GM23338 (cell line): ENCODE measurements around the gene LEMD1. TPM values are rescaled to one million over a fixed set of nuclear protein-coding genes. Genes with fewer than 3 reads are reported as not detected.
"Not testable (repeated sequence)": the region's sequence is repeated elsewhere in the genome, so short reads cannot be mapped to it uniquely, and the experiment has no call there.

ENCODE experiments used
- ATAC-seq: fragments of 200-7000 bp; cut with Tn5 transposase; 3 replicates; pipeline ENCODE4 v1.9.1; 2020
- DNase-seq: peaks from one replicate; pipeline ENCODE4 v3.0.0-alpha.2; 2015; ENCODE audit warnings: low spot score
- H2AFZ ChIP-seq: fragments of 200-600 bp; sonication (generic); 2 replicates; pipeline ENCODE4 v1.8.0; 2016; ENCODE audit warnings: antibody characterized with exemption, mild to moderate bottlenecking, moderate library complexity
- H3F3A ChIP-seq: fragments of 200-600 bp; sonication (generic); replicated peaks from 2 replicates; pipeline ENCODE4 v1.8.0; 2017; ENCODE audit warnings: antibody characterized with exemption, mixed run types, low read depth
- H3K27ac ChIP-seq: fragments of 200-600 bp; sonication (generic); 2 replicates; pipeline ENCODE4 v1.6.1; 2016; ENCODE audit warnings: low read depth
- H3K27me3 ChIP-seq: fragments of 200-600 bp; sonication (generic); 2 replicates; pipeline ENCODE4 v1.8.0; 2016; ENCODE audit warnings: mild to moderate bottlenecking, mixed run types, moderate library complexity; ENCODE audit not compliant: insufficient read depth
- H3K36me3 ChIP-seq: fragments of 200-600 bp; sonication (generic); 2 replicates; pipeline ENCODE4 v1.8.0; 2016; ENCODE audit warnings: mild to moderate bottlenecking; ENCODE audit not compliant: insufficient read depth
- H3K4me1 ChIP-seq: fragments of 200-600 bp; sonication (generic); 2 replicates; pipeline ENCODE4 v1.8.0; 2016; ENCODE audit warnings: mild to moderate bottlenecking, moderate library complexity; ENCODE audit not compliant: insufficient read depth
- H3K4me2 ChIP-seq: fragments of 200-600 bp; sonication (generic); 2 replicates; pipeline ENCODE4 v1.7.1; 2017; ENCODE audit warnings: mixed run types
- H3K4me3 ChIP-seq: fragments of 200-600 bp; sonication (generic); 2 replicates; pipeline ENCODE4 v1.6.1; 2016; ENCODE audit warnings: mixed run types
- H3K79me2 ChIP-seq: fragments of 200-600 bp; sonication (generic); replicated peaks from 2 replicates; pipeline ENCODE4 v1.8.0; 2017; ENCODE audit warnings: mild to moderate bottlenecking; ENCODE audit not compliant: insufficient read depth
- H3K9me2 ChIP-seq: fragments of 200-600 bp; sonication (generic); 2 replicates; pipeline ENCODE4 v1.8.0; 2017; ENCODE audit not compliant: insufficient read depth
- H4K20me1 ChIP-seq: fragments of 200-600 bp; sonication (generic); replicated peaks from 2 replicates; pipeline ENCODE4 v1.8.0; 2017; ENCODE audit warnings: mild to moderate bottlenecking; ENCODE audit not compliant: insufficient read depth
- H3K27ac Mint-ChIP-seq: 2 replicates; pipeline ENCODE4 v1.8.0; 2020; ENCODE audit warnings: inconsistent platforms, mild to moderate bottlenecking, moderate library complexity, mixed read lengths
- H3K27me3 Mint-ChIP-seq: 3 replicates; pipeline ENCODE4 v1.8.0; 2022; ENCODE audit warnings: low read depth, mild to moderate bottlenecking, moderate library complexity, mixed read lengths, inconsistent platforms; ENCODE audit not compliant: insufficient read depth, poor library complexity
- H3K36me3 Mint-ChIP-seq: 3 replicates; pipeline ENCODE4 v1.8.0; 2021; ENCODE audit warnings: low read depth, mild to moderate bottlenecking, inconsistent platforms, moderate library complexity, mixed read lengths
- H3K4me1 Mint-ChIP-seq: 3 replicates; pipeline ENCODE4 v1.8.0; 2020; ENCODE audit warnings: mild to moderate bottlenecking, inconsistent platforms, mixed read lengths
- H3K4me3 Mint-ChIP-seq: 3 replicates; pipeline ENCODE4 v1.8.0; 2021; ENCODE audit warnings: moderate library complexity, mild to moderate bottlenecking, inconsistent platforms, mixed read lengths
- H3K9me3 Mint-ChIP-seq: 3 replicates; pipeline ENCODE4 v1.8.0; 2020; ENCODE audit warnings: moderate library complexity, mild to moderate bottlenecking, inconsistent platforms, mixed read lengths
- NANOG ChIP-seq: IDR thresholded peaks from 2 replicates; pipeline ENCODE4 v1.6.1; 2016; ENCODE audit warnings: antibody characterized with exemption, borderline replicate concordance
- polyA plus RNA-seq: library from polyadenylated mRNA; unstranded; fragments of >200 nt; fragmentation: Nextera tagmentation; extraction: Ambion mirVana; gene quantifications from 2 replicates; pipeline ENCODE4 v1.2.1, GENCODE V29; 2016
- total RNA-seq: library from RNA; depleted of rRNA; stranded (reverse); fragments of >200 nt; shearing (Covaris generic); gene quantifications from 2 replicates; pipeline ENCODE4 v1.2.3, GENCODE V29; 2014
- TF ChIP-seq, protein P1 (sequence below): fragments of 250-450 bp; sonication (Bioruptor Pico); IDR thresholded peaks from 2 replicates; pipeline ENCODE4 v1.5.0; 2020; ENCODE audit warnings: mild to moderate bottlenecking, moderate library complexity
- TF ChIP-seq, protein P2 (sequence below): IDR thresholded peaks from one replicate; pipeline ENCODE4 v1.6.1; 2018; ENCODE audit warnings: antibody characterized with exemption; ENCODE audit not compliant: unreplicated experiment

The LEMD1 gene
- total and polyA plus RNA-seq, 2 experiments from 2014 or later: 4.7 to 10.7 TPM

DNA sequence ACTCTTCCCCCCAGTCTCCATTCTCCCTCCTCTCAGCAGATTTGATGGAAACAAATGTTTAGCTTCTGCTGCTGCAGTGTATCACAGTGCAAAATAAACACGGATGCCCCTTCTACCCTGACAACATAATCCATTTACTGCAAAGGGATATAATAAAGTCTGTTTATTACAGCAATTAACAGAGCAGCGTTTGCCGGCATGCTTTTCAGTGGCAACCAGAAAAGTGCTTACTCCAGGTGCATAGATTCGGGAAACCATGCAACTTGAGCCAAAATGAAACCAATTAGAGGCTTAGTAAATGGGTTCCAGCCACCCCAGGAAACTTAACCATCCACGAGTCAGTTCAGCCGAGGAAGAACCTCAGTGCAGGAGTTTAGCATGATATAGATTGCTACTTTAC is 12.9 kb upstream of the LEMD1 start (continued):
- TF ChIP-seq, protein P1, sequence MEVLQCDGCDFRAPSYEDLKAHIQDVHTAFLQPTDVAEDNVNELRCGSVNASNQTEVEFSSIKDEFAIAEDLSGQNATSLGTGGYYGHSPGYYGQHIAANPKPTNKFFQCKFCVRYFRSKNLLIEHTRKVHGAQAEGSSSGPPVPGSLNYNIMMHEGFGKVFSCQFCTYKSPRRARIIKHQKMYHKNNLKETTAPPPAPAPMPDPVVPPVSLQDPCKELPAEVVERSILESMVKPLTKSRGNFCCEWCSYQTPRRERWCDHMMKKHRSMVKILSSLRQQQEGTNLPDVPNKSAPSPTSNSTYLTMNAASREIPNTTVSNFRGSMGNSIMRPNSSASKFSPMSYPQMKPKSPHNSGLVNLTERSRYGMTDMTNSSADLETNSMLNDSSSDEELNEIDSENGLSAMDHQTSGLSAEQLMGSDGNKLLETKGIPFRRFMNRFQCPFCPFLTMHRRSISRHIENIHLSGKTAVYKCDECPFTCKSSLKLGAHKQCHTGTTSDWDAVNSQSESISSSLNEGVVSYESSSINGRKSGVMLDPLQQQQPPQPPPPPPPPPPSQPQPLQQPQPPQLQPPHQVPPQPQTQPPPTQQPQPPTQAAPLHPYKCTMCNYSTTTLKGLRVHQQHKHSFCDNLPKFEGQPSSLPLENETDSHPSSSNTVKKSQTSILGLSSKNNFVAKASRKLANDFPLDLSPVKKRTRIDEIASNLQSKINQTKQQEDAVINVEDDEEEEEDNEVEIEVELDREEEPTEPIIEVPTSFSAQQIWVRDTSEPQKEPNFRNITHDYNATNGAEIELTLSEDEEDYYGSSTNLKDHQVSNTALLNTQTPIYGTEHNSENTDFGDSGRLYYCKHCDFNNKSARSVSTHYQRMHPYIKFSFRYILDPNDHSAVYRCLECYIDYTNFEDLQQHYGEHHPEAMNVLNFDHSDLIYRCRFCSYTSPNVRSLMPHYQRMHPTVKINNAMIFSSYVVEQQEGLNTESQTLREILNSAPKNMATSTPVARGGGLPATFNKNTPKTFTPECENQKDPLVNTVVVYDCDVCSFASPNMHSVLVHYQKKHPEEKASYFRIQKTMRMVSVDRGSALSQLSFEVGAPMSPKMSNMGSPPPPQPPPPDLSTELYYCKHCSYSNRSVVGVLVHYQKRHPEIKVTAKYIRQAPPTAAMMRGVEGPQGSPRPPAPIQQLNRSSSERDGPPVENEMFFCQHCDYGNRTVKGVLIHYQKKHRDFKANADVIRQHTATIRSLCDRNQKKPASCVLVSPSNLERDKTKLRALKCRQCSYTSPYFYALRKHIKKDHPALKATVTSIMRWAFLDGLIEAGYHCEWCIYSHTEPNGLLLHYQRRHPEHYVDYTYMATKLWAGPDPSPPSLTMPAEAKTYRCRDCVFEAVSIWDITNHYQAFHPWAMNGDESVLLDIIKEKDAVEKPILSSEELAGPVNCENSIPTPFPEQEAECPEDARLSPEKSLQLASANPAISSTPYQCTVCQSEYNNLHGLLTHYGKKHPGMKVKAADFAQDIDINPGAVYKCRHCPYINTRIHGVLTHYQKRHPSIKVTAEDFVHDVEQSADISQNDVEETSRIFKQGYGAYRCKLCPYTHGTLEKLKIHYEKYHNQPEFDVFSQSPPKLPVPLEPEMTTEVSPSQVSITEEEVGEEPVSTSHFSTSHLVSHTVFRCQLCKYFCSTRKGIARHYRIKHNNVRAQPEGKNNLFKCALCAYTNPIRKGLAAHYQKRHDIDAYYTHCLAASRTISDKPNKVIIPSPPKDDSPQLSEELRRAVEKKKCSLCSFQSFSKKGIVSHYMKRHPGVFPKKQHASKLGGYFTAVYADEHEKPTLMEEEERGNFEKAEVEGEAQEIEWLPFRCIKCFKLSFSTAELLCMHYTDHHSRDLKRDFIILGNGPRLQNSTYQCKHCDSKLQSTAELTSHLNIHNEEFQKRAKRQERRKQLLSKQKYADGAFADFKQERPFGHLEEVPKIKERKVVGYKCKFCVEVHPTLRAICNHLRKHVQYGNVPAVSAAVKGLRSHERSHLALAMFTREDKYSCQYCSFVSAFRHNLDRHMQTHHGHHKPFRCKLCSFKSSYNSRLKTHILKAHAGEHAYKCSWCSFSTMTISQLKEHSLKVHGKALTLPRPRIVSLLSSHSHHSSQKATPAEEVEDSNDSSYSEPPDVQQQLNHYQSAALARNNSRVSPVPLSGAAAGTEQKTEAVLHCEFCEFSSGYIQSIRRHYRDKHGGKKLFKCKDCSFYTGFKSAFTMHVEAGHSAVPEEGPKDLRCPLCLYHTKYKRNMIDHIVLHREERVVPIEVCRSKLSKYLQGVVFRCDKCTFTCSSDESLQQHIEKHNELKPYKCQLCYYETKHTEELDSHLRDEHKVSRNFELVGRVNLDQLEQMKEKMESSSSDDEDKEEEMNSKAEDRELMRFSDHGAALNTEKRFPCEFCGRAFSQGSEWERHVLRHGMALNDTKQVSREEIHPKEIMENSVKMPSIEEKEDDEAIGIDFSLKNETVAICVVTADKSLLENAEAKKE (CRISPR knock-in tag): no peak
- no peak for TF ChIP-seq NANOG
- TF ChIP-seq, protein P2, sequence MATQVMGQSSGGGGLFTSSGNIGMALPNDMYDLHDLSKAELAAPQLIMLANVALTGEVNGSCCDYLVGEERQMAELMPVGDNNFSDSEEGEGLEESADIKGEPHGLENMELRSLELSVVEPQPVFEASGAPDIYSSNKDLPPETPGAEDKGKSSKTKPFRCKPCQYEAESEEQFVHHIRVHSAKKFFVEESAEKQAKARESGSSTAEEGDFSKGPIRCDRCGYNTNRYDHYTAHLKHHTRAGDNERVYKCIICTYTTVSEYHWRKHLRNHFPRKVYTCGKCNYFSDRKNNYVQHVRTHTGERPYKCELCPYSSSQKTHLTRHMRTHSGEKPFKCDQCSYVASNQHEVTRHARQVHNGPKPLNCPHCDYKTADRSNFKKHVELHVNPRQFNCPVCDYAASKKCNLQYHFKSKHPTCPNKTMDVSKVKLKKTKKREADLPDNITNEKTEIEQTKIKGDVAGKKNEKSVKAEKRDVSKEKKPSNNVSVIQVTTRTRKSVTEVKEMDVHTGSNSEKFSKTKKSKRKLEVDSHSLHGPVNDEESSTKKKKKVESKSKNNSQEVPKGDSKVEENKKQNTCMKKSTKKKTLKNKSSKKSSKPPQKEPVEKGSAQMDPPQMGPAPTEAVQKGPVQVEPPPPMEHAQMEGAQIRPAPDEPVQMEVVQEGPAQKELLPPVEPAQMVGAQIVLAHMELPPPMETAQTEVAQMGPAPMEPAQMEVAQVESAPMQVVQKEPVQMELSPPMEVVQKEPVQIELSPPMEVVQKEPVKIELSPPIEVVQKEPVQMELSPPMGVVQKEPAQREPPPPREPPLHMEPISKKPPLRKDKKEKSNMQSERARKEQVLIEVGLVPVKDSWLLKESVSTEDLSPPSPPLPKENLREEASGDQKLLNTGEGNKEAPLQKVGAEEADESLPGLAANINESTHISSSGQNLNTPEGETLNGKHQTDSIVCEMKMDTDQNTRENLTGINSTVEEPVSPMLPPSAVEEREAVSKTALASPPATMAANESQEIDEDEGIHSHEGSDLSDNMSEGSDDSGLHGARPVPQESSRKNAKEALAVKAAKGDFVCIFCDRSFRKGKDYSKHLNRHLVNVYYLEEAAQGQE: no peak

DNA sequence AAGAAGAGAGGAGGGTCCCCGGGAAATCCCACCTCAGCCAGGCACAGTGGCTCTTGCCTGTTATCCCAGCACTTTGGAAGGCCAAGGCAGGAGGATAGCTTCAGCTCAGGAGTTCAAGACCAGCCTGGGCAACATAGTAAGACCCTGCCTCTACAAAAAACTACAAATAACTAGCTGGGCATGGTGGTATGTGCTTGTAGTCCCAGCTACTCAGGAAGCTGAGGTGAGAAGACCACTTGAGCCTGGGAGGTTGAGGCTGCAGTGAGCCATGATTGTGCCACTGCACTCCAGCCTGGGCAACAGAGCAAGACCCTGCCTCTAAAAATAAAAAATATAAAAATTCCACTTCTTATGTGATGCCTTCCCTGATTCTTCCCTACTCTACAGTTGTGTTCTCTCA is 10.8 kb upstream of the LEMD1 start:
- not testable (repeated sequence) for H3K36me3 Mint-ChIP-seq, H3K4me3 Mint-ChIP-seq, H3K9me3 Mint-ChIP-seq, H3K79me2 ChIP-seq, ATAC-seq, H4K20me1 ChIP-seq, H3K27ac Mint-ChIP-seq, H3K27ac ChIP-seq, H3K9me2 ChIP-seq, H3F3A ChIP-seq, DNase-seq, H2AFZ ChIP-seq, H3K4me3 ChIP-seq, H3K4me2 ChIP-seq, H3K36me3 ChIP-seq
- H3K27me3 Mint-ChIP-seq: peaks cover 40% of the 10 kb centered on the region
- Histone ChIP-seq H3K4me1 (peaks cover 17% of the 10 kb centered on the region), H3K27me3 (peaks cover 28% of the 10 kb centered on the region)
- H3K4me1 Mint-ChIP-seq: peaks cover 33% of the 10 kb centered on the region
